Thyroid gland (tissue), 4 donors: ENCODE measurements around the gene XRCC3.

Source experiments
- POLR2A ChIP-seq, 2 donors: fragments of 450-650 bp; IDR thresholded peaks; one replicate each; pipeline ENCODE4 v1.6.1; 2017; ENCODE audit warnings: antibody characterized with exemption in 2 of 2, mild to moderate bottlenecking in 2 of 2, moderate library complexity in 1 of 2
- TF ChIP-seq, protein P1 (sequence below), 6 experiments: fragments of 200-600 bp in 3 of 6; fragments of 450-650 bp in 3 of 6; sonication (generic) in 3 of 6; IDR thresholded peaks; one replicate each; pipeline ENCODE4 v1.5.1; 2016 to 2019; ENCODE audit warnings: antibody characterized with exemption in 6 of 6, mild to moderate bottlenecking in 2 of 6, inconsistent platforms in 1 of 6, moderate library complexity in 1 of 6

DNA sequence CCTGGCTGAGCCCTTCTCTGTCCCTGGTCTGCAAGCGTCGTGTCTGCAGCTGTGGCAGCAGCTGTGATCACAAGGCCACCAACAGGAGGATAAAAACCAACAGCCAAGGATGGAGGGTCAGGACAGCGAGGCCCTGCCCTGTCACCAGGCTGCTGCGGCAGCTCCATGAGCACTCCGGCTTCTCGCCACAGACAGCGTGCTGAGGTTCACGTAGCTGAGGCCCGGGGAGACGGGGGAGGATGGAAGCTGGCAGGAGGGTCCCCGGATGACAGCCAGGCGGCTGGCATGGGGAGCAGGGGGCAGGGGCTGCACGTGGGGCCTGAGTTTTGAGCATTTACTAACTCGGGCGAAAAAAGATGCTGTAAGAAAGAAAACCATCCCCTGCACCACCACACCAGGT, 5.4 kb downstream of the XRCC3 start:
- TF ChIP-seq, protein P1, sequence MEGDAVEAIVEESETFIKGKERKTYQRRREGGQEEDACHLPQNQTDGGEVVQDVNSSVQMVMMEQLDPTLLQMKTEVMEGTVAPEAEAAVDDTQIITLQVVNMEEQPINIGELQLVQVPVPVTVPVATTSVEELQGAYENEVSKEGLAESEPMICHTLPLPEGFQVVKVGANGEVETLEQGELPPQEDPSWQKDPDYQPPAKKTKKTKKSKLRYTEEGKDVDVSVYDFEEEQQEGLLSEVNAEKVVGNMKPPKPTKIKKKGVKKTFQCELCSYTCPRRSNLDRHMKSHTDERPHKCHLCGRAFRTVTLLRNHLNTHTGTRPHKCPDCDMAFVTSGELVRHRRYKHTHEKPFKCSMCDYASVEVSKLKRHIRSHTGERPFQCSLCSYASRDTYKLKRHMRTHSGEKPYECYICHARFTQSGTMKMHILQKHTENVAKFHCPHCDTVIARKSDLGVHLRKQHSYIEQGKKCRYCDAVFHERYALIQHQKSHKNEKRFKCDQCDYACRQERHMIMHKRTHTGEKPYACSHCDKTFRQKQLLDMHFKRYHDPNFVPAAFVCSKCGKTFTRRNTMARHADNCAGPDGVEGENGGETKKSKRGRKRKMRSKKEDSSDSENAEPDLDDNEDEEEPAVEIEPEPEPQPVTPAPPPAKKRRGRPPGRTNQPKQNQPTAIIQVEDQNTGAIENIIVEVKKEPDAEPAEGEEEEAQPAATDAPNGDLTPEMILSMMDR (IDR thresholded peaks at IDR 0.05): no peak
- TF ChIP-seq POLR2A (IDR thresholded peaks at IDR 0.05): no peak
